DMS153 (cell line): ENCODE results near the gene RNU11.
"Not testable (repeated sequence)": the region's sequence is repeated elsewhere in the genome, so short reads cannot be mapped to it uniquely, and the experiment has no call there.

Experiments used
- DNase-seq: peaks from one replicate; lab custom pipeline; 2025; lab: John Stamatoyannopoulos, UW

Gene RNU11

DNA sequence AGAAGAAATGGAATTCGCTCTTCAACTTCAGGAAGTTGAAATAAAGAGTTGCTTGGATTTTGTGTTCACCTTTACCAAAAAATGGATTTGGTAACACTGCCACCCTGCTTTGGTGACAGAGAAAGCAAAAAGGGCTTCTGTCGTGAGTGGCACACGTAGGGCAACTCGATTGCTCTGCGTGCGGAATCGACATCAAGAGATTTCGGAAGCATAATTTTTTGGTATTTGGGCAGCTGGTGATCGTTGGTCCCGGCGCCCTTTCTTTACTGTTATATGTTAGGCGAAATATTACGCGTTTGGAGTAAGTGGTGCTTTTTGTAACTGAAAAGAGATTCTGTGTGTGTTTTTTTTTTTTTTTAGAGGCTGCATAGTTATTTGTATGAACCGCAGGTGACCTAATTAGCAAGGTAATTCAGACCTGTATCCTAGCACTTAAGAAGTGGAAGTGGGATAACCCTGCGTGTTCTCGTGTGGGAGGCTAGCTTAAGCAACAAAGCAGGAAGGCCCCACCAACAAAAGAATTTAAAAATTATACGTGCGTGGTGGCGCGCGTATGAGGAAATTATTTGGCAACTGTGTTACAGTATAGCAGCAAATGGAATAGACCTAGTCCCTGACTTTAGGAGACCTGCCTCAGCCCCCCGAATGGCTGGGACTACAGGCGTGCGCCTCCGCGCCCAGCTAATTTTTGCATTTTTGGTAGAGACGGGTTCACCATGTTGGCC is at the start of gene RNU11:
RNU11 (plus strand) TSS at position 127 of the 725 bp plus-strand sequence.
- peak; percentile 100 for DNase-seq

- DNase-seq, result no peak
Observed at GRCh38 chr1:28601696-28602095, 46.7 kb upstream of the RNU11 start.

DNA sequence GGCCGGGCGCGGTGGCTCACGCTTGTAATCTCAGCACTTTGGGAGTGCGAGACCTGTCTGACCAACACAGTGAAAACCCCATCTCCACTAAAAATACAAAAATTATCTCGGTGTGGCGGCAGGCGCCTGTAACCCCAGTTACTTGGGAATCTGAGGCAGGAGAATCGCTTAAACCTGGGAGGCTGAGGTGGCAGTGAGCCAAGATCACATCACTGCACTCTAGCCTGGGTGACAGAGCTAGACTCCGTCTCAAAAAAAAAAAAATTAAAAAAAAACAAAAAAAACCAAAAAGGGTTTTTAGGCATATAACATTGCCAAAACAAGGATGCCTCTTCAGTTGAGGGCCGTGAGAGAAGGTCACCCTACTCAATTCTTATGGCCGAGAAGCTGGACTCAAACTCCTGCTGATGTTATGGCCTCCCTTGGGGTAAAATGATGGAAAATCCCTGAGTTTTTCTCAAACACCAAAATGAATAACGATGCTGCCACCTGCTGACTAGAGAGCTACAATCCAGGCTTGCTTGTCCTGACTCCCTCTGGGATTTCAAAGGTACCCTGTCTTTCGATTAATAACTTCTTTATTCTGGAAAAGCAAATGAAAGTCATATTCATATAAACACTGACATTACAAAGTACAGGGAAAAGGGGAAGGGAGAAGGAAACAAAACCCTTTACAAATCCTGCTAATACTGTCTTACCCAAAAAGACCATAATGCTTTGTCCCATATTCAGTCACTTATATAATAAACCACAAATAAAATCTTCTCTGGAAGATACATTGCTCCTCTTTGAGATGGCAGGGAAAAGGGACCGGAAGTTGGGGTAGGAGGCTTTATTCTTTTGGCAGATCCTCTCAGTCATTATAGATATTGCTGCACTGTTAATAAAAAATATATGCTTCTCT is 45.6 kb upstream of the RNU11 start:
- DNase-seq, result peak; percentile 20

GRCh38 chr1:28604411-28604810 is 44.0 kb upstream of the RNU11 start:
- DNase-seq, result no peak

DNA sequence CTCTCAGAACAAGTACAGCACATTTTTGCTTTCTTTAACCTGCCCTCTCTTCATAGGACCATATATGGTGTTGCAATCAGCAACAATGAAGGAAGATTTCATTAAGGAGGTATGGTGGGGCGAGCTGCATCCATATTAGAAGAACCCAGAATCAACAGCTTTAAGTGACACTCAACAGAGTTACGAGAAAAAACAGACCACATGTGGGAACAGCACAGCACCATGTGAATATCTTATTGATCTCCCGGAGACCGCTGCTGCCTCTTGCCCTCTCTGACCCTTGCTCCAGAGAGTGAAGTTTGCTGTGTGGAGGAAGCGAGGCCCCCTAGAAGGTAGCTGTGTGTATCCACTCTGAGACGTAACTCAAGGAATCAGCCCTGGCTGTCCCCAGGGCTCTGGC is 43.4 kb upstream of the RNU11 start:
- DNase-seq, result no peak

DNA sequence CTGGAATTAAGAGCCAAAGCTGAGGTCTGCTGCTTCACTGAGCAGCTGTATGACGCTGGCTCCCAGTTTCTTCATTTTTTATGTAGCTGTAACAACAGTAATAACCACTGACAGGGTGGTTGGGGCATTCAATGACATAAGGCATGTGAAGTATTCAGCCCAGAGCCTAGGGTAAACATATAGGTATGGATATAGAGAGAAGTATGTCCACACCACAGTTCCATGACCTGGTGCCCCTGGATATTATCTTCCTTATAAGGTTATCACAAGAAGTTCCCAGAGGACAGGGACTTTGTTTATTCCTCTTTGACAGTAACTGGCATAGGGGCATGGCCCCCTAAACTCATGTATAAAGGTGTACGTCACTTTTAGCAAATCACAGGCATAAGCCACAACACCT is 41.6 kb upstream of the RNU11 start:
- no peak for DNase-seq

DNA sequence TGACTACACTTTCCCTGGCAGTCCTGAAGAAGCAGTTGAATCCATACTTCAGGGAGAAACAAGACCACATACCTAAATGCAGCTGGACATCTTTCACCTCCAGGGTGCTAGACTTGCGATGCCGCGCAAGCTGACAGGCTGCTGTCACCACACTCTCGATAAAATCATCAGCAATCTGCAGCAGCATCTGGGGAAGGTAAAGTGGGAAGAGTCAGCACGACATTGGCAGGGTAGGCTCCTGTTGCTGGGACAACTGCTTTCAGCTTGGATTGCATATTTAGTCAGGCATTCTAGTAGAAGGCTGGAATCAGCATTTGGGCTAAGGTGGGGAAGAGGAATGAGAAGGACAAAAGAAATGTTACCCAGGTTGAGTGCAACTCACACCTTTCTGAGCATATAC is 35.2 kb upstream of the RNU11 start:
- DNase-seq, result no peak

- DNase-seq, result no peak
Observed at GRCh38 chr1:28631713-28632112, 16.7 kb upstream of the RNU11 start.

GRCh38 chr1:28632560-28632959 is 15.8 kb upstream of the RNU11 start:
- DNase-seq, result no peak

DNA sequence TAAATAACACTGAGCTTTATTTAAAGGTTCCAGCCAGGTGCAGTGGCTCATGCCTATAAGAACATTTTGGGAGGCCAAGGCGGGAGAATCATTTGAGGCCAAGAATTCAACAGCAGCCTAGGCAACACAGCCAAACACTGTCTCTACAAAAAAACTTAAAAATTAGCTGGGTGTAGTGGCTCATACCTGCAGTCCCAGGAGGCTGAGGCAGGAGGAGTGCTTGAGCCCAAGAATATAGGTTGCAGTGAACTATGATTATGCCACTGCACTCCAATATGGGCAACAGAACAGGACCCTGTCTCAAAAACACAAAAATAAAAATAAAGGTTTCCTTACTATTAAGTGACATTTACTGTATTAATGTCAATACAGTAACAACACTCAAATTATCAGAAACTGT is 7.6 kb upstream of the RNU11 start:
- DNase-seq, result no peak

- no peak for DNase-seq
Observed at GRCh38 chr1:28642056-28642846, 6.1 kb upstream of the RNU11 start.

GRCh38 chr1:28642847-28643635 is 5.4 kb upstream of the RNU11 start, which contains the start of gene TAF12:
TAF12 (minus strand) TSS chr1:28643067; CDS start chr1:28622081, 20,986 bp downstream.
- DNase-seq, result peak; percentile 99

DNA sequence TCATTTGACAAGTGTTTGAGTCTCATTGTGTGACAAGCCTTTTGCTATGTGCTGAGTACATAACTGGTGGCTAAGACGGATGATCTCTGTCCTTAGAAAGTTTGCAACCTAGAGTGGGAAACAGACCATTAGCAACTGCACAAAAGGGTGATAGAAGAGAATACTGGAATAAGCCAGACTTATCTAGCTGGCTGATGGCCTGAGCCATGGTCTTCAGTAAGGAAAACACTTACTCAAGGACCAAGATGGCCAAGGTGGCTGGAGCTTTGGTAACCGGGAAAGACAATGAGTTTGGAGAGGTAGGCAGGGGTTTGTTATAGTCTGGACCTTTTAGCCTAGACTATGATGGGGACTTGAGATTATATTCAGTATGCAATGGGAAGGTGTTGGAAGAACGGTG is 3.9 kb upstream of the RNU11 start:
- DNase-seq, result no peak

DNA sequence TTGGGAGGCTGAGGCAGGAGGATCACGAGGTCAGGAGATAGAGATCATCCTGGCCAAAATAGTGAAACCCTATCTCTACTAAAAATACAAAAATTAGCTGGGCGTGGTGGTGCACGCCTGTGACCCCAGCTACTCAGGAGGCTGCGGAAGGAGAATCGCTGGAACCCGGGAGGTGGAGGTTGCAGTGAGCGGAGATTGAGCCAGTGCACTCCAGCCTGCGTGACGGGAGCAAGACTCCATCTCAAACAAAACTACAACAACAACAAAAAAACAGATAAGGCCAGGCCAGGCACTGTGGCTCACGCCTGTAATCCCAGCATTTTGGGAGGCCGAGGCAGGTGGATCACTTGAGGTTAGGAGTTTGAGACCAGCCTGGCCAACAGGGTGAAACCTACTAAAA is 3.0 kb upstream of the RNU11 start:
- DNase-seq, result not testable (repeated sequence)

GRCh38 chr1:28646040-28646439 is 2.4 kb upstream of the RNU11 start:
- no peak for DNase-seq

DNA sequence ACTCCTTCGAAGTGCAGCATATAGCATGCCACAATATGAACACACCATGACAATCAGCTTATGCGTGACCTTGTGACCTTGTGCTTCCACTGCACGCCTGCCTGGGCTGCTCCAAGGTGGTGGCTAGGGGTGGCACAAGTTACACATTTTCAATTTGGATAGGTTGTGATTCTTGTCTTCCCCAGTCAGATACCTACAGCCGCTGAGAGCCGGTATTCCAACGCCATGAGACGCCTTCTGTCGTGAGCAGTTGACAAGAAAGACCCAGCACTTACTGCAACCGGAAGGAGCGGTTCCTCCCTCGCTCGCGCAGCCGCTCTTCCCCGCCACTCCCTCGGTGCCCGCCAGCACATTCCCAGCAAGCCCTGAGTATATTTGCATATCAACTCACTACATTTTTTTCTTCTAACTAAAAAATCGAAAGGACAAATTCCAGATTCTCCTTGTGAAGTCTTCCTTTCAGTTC is 359 bp upstream of the RNU11 start:
- DNase-seq, result peak; percentile 98

DNA sequence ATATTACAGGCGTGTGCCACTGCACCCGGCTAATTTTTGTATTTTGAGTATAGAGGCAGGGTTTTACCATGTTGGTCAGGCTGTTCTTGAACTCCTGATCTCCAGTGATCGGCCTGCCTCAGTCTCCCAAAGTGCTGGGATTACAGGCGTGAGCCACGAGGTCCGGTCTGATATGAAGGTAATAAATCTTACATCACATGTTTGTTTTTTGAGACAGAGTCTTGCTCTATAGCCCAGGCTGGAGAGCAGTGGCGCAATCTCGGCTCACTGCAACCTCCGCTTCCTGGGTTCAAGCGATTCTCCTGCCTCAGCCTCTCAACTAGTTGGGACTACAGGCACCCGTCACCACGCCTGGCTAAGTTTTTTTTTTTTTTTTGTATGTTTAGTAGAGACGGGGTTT is 4.7 kb downstream of the RNU11 start:
- not testable (repeated sequence) for DNase-seq

DNA sequence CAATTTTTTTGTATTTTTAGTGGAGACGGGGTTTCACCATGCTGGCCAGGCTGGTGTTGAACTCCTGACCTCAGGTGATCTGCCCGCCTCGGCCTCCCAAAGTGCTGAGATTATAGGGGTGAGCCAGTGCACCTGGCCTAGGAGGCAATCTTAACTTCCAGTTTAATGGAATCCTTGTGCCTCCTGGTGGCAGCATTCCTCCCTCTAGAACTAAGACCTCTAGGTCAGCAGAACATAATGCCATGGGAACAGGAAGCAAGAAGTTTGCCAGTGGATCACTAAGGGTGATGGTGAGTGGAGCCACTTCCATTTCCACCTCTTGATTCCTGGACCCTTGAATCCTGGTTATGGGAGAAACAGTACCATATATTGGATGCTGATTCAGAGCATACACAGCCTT is 5.5 kb downstream of the RNU11 start:
- peak; percentile 8 for DNase-seq

DNA sequence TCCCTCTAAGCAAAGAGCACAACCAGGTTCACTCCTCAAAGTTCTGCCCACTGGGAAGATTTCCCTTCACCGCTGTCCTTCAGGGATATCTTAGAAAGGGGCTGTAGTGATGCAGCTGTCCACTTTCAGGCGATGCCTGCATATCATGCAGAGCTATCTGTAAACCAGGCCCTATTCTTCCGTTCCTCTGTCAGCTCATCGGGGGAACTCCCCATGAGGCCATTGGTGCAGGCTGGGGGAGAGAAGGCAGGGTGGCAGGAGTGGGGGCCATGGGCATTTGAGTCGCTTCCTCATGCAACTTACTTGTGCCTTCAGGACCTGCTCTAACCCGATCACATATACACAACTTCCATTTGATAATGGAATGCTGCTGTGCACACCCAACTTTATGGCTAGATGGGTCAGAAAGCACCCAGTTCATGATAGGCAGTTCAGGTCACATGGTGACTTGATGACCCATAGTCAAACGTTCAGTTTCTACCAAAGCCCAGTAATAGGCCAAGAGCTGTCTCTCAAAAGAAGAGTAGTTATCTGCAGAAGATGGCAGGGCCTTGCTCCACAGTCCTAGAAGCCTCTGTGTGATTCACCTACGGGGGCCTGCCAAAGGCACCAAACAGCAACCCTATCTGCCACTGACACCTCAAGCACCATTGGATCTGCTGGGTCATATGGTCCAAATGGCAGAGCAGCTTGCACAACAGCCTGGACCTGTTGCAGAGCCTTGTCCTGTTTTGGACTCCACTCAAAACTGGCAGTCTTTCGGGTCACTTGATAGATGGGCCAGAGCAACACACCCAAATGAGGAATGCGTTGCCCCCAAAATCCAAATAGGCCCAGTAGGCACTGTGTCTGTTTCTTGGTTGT is 7.3 kb downstream of the RNU11 start:
- not testable (repeated sequence) for DNase-seq

- DNase-seq, result no peak
Observed at GRCh38 chr1:28656335-28656734, 7.9 kb downstream of the RNU11 start.
